Colon (tissue), 2 donors: ENCODE results near the gene NTHL1.
"Not testable (repeated sequence)": the region's sequence is repeated elsewhere in the genome, so short reads cannot be mapped to it uniquely, and the experiment has no call there.

Experiments used
- FAIRE-seq: peaks from 2 replicates; lab custom pipeline; 2012; peaks lifted over from hg19 to GRCh38; lab: Jason Lieb, UNC
- donor health status: control.
- donor health status: control.

Gene NTHL1

GRCh38 chr16:2040787-2041522 is 6.7 kb downstream of the NTHL1 start:
- no peak for FAIRE-seq

- FAIRE-seq, result no peak
Measured at GRCh38 chr16:2040041-2040786, 7.4 kb downstream of the NTHL1 start.

GRCh38 chr16:2039274-2040031 is 8.2 kb downstream of the NTHL1 start:
- no peak for FAIRE-seq

- FAIRE-seq, result no peak
Measured at GRCh38 chr16:2038382-2039231, 9.0 kb downstream of the NTHL1 start.

- FAIRE-seq, result no peak
Measured at GRCh38 chr16:2037647-2038381, 9.8 kb downstream of the NTHL1 start.

- FAIRE-seq, result no peak
Measured at GRCh38 chr16:2037115-2037514, 10.5 kb downstream of the NTHL1 start.

- no peak for FAIRE-seq
Measured at GRCh38 chr16:2036200-2036966, 11.3 kb downstream of the NTHL1 start.

GRCh38 chr16:2035431-2036199 is 12.0 kb downstream of the NTHL1 start:
- FAIRE-seq, result no peak

GRCh38 chr16:2034696-2035430 is 12.8 kb downstream of the NTHL1 start:
- no peak for FAIRE-seq

GRCh38 chr16:2033909-2034695 is 13.5 kb downstream of the NTHL1 start:
- FAIRE-seq, result not testable (repeated sequence)

- no peak for FAIRE-seq
Measured at GRCh38 chr16:2033057-2033908, 14.4 kb downstream of the NTHL1 start.

- FAIRE-seq, result no peak
Measured at GRCh38 chr16:2032285-2033056, 15.2 kb downstream of the NTHL1 start.

GRCh38 chr16:2031081-2031577 is 16.5 kb downstream of the NTHL1 start:
- FAIRE-seq, result no peak

GRCh38 chr16:2030036-2030435 is 17.6 kb downstream of the NTHL1 start:
- no peak for FAIRE-seq

GRCh38 chr16:2029350-2029749 is 18.3 kb downstream of the NTHL1 start:
- FAIRE-seq, result no peak

GRCh38 chr16:2028620-2029220 is 18.9 kb downstream of the NTHL1 start:
- no peak for FAIRE-seq
